Endothelial cell (in vitro differentiated cells): Measurements from ENCODE around the gene GATD1. TPM values are rescaled to one million over a fixed set of nuclear protein-coding genes. Genes with fewer than 3 reads are reported as not detected.

Experiments
- DNase-seq: peaks from one replicate; pipeline ENCODE4 v3.0.0; 2021; ENCODE audit warnings: low spot score
- H3K27ac Mint-ChIP-seq: one replicate; pipeline ENCODE4 v1.8.0; 2021; ENCODE audit warnings: mixed read lengths, inconsistent platforms; ENCODE audit not compliant: unreplicated experiment
- H3K27me3 Mint-ChIP-seq: one replicate; pipeline ENCODE4 v1.8.0; 2021; ENCODE audit warnings: mild to moderate bottlenecking, moderate library complexity, mixed read lengths, inconsistent platforms; ENCODE audit not compliant: unreplicated experiment
- H3K36me3 Mint-ChIP-seq: one replicate; pipeline ENCODE4 v1.8.0; 2021; ENCODE audit warnings: mild to moderate bottlenecking, low read depth, mixed read lengths, inconsistent platforms; ENCODE audit not compliant: unreplicated experiment
- H3K4me1 Mint-ChIP-seq: one replicate; pipeline ENCODE4 v1.8.0; 2021; ENCODE audit warnings: mild to moderate bottlenecking, mixed read lengths, inconsistent platforms; ENCODE audit not compliant: unreplicated experiment
- H3K4me3 Mint-ChIP-seq: one replicate; pipeline ENCODE4 v1.8.0; 2021; ENCODE audit warnings: mild to moderate bottlenecking, mixed read lengths, inconsistent platforms; ENCODE audit not compliant: unreplicated experiment
- H3K9me3 Mint-ChIP-seq: one replicate; pipeline ENCODE4 v1.8.0; 2021; ENCODE audit warnings: mixed read lengths, inconsistent platforms; ENCODE audit not compliant: unreplicated experiment
- CTCF ChIP-seq: fragments of 200-600 bp; sonication (generic); IDR thresholded peaks from one replicate; pipeline ENCODE4 v1.5.0; 2021; ENCODE audit warnings: antibody characterized with exemption; ENCODE audit not compliant: unreplicated experiment
- total RNA-seq: library from RNA; stranded (reverse); fragmentation: NEBNext Ultra II Directional; extraction: Animal tissue kit (Norgen Biotek cat#: 25700); gene quantifications from one replicate; pipeline ENCODE4 v1.2.1, GENCODE V29; 2021; ENCODE audit not compliant: unreplicated experiment

The GATD1 gene
- total RNA-seq, 1 donor from 2014 or later = 36.5 TPM

DNA sequence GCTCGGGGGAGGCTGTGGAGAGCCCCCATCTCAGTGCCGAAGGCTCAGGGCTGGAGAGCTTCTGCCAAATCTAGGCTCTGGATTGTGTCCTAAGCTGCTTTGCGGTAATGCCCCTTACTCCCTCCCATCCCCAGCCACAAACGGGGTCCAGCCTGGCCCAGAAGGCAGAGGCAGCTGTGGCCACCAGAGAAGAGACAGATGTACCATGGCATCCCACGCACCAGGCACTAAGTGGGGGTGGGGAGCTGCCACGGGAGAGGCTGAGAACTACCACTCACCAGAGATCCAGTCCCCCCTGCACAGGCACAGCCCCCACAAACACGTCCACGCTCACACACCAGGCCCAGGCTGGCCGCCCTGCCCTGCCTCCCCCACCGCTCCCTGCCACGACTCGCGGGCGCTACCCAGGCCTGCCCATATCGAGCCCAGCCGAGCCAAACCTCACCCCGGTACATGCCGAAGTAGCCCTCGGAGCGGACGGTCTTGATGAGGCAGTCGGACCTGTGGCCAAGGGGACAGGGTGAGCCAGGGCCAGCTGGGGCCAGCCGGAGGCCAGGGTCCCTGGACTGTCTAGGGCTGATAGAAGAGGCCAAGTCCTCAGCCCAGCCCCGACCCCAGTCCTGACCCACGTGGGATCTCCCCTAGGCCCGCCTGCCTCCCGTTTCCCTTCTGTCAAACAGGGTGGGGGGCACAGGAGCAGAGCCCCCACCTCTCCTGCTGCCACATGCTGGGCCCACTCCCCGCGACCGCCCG is 16.9 kb upstream of the GATD1 start:
- no peak for DNase-seq
- Mint-ChIP-seq H3K27me3 (peaks cover 9% of the 10 kb centered on the region), H3K36me3 (no peaks in the 10 kb centered on the region), H3K4me1 (no peaks in the 10 kb centered on the region), H3K9me3 (no peaks in the 10 kb centered on the region), H3K27ac (no peak overlapping the region), H3K4me3 (no peak overlapping the region)
- no peak for TF ChIP-seq CTCF

GRCh38 chr11:793556-793955 is 16.3 kb upstream of the GATD1 start:
- Mint-ChIP-seq H3K27me3 (peaks cover 9% of the 10 kb centered on the region), H3K9me3 (no peaks in the 10 kb centered on the region), H3K36me3 (no peaks in the 10 kb centered on the region), H3K27ac (no peak overlapping the region), H3K4me1 (no peaks in the 10 kb centered on the region), H3K4me3 (no peak overlapping the region)
- no peak for DNase-seq
- TF ChIP-seq CTCF = no peak

DNA sequence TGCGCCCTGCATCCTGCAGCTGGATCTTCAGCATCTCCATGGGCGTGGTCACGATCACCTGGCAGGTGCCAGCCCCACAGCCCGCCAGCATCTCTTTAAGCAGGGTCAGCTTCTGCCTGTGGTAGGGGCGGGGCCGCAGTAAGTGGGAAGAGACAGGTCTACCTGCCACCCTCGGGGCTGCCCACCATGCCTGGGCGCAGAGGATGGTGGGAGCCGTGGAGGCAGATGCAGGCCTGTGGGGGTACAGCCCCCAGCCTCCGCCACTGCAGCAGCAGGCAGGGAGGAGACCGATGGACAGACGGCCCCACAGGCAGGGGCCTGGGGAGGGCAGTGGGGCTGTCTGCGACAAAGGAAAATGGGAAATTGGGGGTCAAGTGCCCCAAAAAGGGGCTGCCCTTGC is 15.6 kb upstream of the GATD1 start:
- Mint-ChIP-seq H3K4me3 (no peak overlapping the region), H3K4me1 (no peaks in the 10 kb centered on the region), H3K27me3 (peaks cover 10% of the 10 kb centered on the region), H3K36me3 (no peaks in the 10 kb centered on the region), H3K27ac (no peak overlapping the region), H3K9me3 (no peaks in the 10 kb centered on the region)
- no peak for DNase-seq
- no peak for TF ChIP-seq CTCF

DNA sequence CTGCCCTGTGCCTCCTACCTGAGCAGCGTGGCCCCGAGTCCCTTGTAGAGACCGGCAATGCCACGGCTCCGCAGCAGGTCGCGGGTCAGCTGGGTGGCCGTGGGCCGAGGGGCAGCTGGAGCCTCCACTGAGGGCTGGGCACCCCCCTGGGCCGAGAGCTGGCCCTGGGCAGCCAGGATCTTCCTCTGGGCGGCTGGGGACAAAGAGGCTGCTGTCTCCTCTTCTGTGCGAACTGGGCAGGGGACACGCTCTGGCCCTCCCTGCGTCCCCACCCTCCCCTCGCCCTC is 15.2 kb upstream of the GATD1 start:
- no peak overlapping the region for H3K27ac Mint-ChIP-seq
- H3K4me3 Mint-ChIP-seq = no peak overlapping the region
- H3K9me3 Mint-ChIP-seq = no peaks in the 10 kb centered on the region
- DNase-seq = no peak
- H3K27me3 Mint-ChIP-seq = peaks cover 11% of the 10 kb centered on the region
- H3K36me3 Mint-ChIP-seq = no peaks in the 10 kb centered on the region
- TF ChIP-seq CTCF = no peak
- no peaks in the 10 kb centered on the region for H3K4me1 Mint-ChIP-seq

- peaks cover 11% of the 10 kb centered on the region for H3K27me3 Mint-ChIP-seq
- no peaks in the 10 kb centered on the region for H3K9me3 Mint-ChIP-seq
- no peaks in the 10 kb centered on the region for H3K36me3 Mint-ChIP-seq
- no peak overlapping the region for H3K27ac Mint-ChIP-seq
- no peak for DNase-seq
- no peak for TF ChIP-seq CTCF
- no peak overlapping the region for H3K4me3 Mint-ChIP-seq
- H3K4me1 Mint-ChIP-seq = no peaks in the 10 kb centered on the region
Observed at GRCh38 chr11:791658-792534, 14.6 kb upstream of the GATD1 start.
